Middle frontal gyrus (tissue), 1 donor: ENCODE data around the gene HMGB4.

Experiments used
- DNase-seq: peaks from one replicate; pipeline ENCODE4 v3.0.0-alpha.2; 2015; ENCODE audit warnings: low spot score; ENCODE audit errors: extremely low spot score

Gene HMGB4

DNA sequence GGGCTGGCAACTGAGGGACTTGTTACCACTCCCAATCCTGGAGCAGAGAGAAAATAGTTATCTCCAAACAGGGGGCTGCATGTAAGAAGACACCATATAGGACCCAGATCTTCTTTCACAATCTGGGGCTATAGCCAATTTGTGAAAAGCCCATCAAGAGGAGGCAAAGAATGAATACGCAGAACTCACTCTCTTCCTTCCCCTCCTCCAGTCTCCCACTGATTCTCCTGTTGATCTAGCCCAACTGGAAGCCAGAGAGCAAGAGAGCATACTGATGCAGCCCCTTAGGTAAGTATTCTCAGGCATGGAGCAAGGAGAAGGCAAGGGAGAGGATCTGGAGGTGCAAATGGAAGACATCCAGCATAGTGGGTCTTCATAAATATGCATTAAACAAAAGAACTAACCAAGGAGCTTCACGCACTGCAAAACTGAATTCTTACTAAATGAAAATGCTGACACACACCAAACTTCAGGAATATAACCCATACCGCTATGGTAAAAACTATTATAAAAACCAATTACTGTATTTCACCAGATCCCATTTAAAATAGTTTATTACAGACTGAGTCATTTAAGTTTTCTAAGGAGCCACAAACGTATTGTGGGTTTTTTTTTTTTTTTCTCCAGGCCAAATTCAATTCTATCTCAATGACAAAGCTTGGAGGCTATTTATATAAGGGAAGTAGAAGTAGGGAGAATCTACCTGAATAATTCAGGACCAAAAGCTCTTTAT is 15.5 kb upstream of the HMGB4 start:
- no peak for DNase-seq

- no peak for DNase-seq
These were observed 14.7 kb upstream of the HMGB4 start for GRCh38 chr1:33849211-33849610.

GRCh38 chr1:33850481-33850880 is 13.4 kb upstream of the HMGB4 start:
- no peak for DNase-seq

GRCh38 chr1:33852711-33853110 is 11.2 kb upstream of the HMGB4 start:
- DNase-seq, result no peak

DNA sequence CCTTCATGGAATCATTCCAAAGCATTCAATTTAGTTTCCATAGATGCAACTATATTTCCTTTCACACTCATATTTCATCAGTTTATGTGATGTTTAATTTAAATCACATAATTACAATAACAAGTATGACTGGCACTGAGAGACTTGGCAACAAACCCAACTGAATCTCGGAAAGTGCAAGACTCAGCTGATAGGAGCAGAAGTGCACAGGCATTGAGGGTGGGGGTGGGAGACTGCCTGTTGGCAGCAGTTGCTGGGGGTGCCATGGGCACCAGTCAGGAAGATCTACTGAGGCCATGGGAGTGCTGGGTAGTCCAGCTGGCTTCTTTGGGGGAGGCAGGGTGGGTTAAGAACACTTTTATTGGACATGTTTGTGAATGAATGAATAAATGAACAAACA is 10.4 kb upstream of the HMGB4 start:
- no peak for DNase-seq

DNA sequence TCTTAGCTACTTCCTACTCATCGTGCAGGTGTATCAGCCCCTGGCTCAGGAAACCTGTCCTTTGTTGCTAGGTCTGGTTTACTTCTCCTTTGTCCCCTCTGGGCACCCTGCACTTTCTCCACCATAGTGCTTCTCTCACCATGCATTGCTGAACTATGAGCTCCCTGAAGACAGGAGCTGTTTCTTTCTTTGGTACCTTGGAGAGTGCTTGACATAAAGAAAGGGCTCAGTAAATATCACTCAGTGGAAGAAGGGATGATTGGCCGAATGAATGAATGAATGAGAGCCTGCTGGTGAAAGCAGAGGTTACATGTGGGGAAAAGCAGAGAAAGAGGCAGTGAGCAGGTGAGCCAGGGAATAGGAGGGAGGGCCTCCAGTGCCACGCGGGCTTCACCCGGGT is 9.8 kb upstream of the HMGB4 start:
- no peak for DNase-seq

DNA sequence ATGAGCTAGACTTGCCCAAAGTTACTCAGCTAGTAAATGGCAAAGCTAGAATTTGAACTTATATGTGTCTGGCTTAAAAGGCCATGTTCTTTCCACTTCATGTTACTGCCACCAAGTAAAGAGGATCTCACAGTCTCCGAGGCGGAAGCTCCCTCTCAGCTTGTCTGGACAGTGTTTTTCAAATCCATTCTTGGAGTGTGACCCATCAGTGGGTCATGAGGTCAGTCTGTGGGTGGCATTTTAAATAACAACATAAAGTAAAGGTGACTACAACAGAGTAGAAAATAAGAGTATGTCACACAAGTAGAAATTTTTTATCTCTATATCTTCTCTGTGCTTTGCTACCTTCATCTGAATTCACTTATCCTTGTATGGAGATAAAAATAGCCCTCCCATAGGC is 3.2 kb upstream of the HMGB4 start:
- no peak for DNase-seq

DNA sequence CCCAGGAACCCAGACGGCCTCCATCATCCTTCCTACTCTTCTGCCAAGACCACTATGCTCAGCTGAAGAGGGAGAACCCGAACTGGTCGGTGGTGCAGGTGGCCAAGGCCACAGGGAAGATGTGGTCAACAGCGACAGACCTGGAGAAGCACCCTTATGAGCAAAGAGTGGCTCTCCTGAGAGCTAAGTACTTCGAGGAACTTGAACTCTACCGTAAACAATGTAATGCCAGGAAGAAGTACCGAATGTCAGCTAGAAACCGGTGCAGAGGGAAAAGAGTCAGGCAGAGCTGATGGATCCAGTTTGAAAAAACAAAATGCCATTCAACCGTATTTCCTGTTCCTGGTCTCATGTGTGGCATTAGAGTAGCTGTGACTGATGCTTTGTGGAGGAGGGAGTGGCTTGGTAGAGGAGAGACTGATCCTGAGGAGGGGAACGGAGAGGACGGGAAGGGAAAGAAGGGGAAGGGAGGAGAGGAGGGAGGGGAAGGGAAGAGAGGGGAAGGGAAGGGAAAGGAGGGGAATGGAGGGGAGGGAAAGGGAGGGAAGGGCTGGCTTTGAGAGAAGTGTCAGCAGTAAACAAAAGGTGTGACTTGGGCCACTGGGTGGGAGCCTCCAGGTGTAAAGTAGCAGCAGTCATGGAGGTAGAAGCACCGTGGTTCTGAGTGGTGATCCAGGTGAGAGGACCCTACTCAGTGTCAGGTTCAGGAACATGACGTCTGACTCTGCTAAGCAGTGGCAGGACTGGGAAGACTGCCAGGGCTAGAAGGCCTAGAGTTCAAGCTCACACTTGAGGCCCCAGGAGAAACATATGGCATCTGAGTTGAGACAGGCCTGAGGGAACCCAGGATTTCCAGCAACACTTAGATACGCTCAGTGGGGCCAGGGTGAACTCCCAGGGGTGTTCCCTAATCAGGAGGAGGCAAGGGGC is 846 bp downstream of the HMGB4 start:
- no peak for DNase-seq

DNA sequence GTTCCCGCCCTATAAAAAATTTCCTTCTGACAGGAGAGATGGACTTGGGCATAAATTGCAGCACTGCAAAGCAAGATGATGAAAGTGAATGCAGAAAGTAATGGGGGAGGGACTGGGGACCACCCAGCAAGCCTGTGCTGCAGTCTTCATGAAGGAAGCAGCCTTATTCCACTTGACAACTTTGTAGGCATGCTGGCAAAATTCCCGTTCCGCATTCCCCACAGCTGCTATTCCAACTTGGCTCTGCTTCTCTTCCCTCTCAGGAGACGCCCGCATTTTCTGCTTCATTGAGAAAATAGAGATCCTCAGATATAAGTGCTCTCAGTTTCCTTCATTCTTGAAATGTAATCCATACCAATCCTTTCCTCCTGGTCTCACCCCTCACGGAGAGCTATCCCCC is 2.4 kb downstream of the HMGB4 start:
- DNase-seq, result no peak

GRCh38 chr1:33867684-33868083 is 3.8 kb downstream of the HMGB4 start:
- DNase-seq, result no peak

DNA sequence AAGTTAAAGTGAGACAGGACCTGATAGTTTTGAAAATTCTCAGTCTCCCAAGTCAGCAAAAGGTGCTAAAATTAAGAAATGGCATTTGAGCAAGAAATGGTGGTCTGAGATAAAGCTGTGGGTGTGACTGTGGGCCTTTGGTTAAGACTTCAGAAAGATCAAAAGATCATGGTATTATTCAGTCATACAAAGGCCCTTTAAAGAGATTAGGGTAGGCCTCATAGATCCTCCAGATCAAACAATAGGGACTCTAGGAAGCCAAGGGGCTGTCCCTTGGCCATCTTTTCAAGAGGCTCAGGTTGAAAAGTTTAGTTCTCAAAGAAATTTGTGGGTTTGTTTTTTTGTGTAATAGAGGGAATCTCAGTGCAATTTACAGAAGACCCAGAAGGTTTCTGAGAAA is 8.4 kb downstream of the HMGB4 start:
- no peak for DNase-seq

GRCh38 chr1:33872683-33873082 is 8.8 kb downstream of the HMGB4 start:
- no peak for DNase-seq

DNA sequence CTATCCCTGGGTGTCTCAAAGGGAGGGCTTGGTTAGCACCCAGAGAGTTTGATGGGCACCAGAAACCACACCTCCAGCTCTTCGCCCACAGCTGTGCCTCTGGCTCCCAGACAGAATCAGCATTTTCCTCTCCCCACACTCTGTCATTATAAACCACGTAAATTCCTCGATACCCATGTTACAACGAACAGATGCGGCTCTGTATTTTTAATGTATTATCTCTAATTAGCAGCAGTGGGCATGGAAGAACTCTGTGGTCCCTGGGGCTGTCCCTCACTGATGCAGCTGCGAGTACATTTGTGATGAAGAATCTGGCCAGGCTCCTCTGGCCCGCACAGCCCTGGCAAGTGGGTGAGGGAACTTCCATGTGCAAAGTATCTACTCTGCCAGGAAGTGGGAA is 10.8 kb downstream of the HMGB4 start:
- DNase-seq, result no peak

GRCh38 chr1:33875862-33876261 is 12.0 kb downstream of the HMGB4 start:
- DNase-seq, result no peak

- DNase-seq, result peak; percentile 64
These were observed 13.2 kb downstream of the HMGB4 start for GRCh38 chr1:33876970-33877650.

GRCh38 chr1:33878392-33878791 is 14.5 kb downstream of the HMGB4 start:
- DNase-seq, result no peak

GRCh38 chr1:33880305-33880704 is 16.4 kb downstream of the HMGB4 start:
- DNase-seq, result no peak

- DNase-seq, result no peak
These were observed 22.6 kb downstream of the HMGB4 start for GRCh38 chr1:33886496-33886895.

DNA sequence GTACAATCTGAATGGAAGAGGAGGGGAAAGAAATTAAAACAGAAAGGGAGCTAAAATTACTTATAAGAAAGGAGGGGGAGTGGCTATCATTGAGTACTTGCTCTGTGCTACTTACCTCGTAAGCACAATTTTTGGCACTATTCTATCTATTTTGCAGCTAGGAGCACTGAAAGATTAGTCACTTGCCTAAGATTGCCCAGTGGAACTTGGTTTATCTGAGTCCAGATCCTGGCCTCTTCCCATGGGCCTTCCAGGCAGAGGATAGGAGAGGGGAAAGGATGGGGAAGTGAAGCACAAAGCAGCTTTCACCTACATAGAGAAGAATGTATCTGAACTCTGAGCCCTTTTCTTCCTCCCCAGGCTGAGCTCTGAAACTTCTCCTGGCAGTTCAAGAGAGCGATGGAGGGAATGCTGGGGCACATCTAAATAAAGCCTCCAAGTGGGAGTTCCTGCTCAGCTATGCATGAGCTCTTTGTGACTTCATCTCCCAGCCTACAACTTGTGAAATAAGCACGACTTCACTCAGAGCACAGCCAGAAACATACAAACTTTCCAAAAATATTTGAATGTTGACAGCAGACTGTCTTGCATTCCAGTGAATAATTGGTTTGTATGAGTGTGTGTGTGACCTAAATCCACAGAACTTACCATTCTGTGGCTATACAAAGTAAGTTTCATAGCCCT is 29.4 kb downstream of the HMGB4 start:
- peak; percentile 61 for DNase-seq

- DNase-seq, result no peak
These were observed 31.5 kb downstream of the HMGB4 start for GRCh38 chr1:33895396-33895795.

- DNase-seq, result no peak
These were observed 32.1 kb downstream of the HMGB4 start for GRCh38 chr1:33895976-33896375.
